Measurements from ENCODE around the gene UGT2B17. TPM values are rescaled to one million over a fixed set of nuclear protein-coding genes. Genes with fewer than 3 reads are reported as not detected.
"Not testable (repeated sequence)": the region's sequence is repeated elsewhere in the genome, so short reads cannot be mapped to it uniquely, and the experiment has no call there.

Gene UGT2B17
- not detected in 2 replicates for total RNA-seq (2014; rRNA removed; shearing (Covaris generic))

DNA sequence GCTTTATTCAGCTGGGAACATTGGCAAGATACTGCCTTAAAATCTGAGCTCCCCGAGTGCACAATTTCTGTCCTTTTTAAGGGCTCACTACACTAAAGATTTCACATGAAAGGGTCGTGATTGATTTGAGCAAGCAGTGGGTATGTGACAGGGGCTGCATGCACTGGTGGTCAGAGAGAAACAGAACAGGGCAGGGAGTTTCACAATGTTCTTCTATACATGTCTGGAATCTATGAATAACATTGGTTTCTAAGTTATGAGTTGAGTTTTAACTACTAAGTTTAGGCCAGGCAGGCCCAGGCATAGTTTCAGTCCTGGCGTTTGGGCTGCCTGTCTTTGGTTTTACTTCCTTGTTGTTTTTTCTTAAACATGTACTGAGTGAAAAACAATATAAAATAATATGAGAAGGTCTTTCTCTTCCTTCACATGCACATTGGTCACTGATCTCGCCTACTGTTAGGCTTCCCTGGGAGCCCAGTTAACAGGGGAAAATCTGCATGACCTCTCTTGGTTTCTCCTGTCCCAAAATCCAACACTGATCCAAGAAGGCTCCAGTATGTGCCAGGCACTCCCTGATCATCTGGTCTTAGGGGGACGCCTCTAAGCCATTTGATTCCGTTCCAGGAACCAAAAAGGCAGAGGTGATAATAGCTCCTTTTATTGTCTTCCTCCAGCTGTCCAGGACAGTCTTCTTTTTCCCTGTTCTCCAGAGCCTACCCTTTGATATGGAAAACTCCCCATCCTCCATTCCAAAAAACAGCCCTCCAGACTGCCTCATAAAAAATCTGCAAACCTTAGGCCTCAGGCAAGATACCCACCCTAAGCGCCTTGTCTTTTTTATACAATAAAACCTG, at the start of gene UGT2B17:
Gene UGT2B17, minus strand, starts transcription at position 51 of the 854 bp plus-strand sequence. CDS start 7,838 bp downstream, outside the sequence.
- Histone ChIP-seq H3K27me3 (ENCODE audit: control insufficient read depth, insufficient read depth, low read length) (no peaks in the 10 kb centered on the region), H3K36me3 (replicated peaks; ENCODE audit: control insufficient read depth, insufficient read depth, low read length) (no peaks in the 10 kb centered on the region), H3K4me3 (ENCODE audit: insufficient read depth, low read depth, low read length) (no peak within 1 kb of the TSS)
- DNase-seq = no peak

DNA sequence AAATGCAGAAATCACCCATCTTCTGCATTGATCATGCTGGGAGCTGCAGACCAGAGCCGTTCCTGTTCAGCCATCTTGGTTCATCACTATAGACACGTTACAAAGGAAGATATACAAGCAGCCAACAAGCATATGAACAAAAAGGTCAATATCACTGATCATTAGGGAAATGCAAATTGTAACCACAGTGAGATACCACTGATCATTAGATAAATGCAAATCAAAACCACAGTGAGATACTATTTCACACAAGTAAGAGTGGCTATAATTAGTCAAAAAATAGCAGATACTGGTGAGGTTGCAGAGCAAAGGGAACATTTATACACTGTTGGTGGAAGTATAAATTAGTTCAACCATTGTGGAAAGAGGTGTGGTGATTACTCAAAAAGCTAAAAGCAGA, 46.6 kb upstream of the UGT2B17 start:
- H3K36me3 ChIP-seq (replicated peaks; ENCODE audit: control insufficient read depth, insufficient read depth, low read length); H3K27me3 ChIP-seq (ENCODE audit: control insufficient read depth, insufficient read depth, low read length); H3K4me3 ChIP-seq (ENCODE audit: insufficient read depth, low read depth, low read length); DNase-seq: not testable (repeated sequence)

DNA sequence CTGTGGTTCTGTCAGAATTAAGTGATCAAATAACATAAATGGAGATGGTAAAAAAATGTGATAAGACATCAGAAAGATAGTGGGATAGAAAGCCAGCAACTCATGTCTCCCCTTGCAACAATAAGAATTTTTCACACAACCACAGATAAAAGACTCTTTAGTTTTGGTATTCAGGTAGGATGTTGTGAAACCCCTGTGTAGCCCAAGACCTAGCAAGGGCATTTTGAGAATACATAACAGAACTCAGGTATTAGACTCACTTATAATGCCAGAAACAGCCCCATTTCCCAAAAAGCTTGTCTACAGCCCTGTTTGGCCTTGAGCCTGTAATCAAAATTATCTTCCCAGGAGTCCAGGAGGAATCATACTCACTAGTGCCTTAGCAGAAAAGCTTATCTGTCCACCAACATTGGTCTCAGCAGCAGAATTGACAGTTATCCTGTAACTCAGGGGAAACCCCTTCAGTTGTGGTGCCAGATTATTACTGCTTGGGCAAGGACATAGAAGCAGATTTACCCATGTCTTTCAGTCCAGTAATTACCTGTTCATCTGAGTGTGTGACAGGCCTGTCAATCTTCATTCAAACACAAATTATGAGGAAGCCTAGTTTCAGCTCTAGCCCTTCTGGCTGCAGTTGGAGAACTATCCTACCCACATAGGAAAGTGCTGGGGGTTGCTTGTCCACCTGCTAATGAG, 41.0 kb upstream of the UGT2B17 start:
- DNase-seq = no peak
- Histone ChIP-seq H3K36me3 (replicated peaks; ENCODE audit: control insufficient read depth, insufficient read depth, low read length) (no peaks in the 10 kb centered on the region), H3K27me3 (ENCODE audit: control insufficient read depth, insufficient read depth, low read length) (no peaks in the 10 kb centered on the region), H3K4me3 (ENCODE audit: insufficient read depth, low read depth, low read length) (no peak overlapping the region)

DNA sequence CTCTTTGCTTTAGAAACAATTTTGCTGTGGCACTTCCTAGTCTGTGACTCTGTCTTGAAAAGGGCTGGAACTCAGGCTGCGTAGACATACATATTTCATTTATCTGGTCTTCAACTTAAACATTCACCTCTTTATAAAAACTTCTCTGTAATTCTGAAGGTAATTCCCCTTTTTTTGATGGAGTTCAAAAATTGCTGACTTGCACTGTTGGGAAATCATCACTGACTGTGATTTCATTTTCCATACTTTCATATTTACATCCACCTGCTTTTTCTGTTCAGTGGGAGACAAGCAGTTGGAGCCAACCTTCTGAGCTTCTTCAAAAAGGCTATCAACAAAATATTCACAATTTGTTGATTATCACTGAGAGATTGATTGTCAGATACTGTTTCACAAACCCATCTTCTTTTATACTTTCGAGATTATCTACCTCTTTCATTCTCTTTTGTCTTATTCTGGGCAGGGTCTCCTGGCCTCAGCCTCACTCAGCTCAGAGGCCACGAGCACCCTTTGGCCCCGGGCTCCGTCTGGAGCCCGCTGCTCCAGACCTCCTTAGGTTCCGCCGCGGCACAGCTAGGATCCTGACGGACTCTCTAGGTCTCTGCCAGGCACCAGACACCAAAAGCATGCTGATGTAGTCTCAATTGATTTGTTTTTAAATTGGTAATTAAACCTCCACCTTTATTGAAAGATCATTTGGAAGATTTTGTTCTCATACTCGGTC, 39.7 kb upstream of the UGT2B17 start:
- Histone ChIP-seq H3K27me3 (ENCODE audit: control insufficient read depth, insufficient read depth, low read length) (no peaks in the 10 kb centered on the region), H3K4me3 (ENCODE audit: insufficient read depth, low read depth, low read length) (no peak overlapping the region), H3K36me3 (replicated peaks; ENCODE audit: control insufficient read depth, insufficient read depth, low read length) (no peaks in the 10 kb centered on the region)
- no peak for DNase-seq

DNA sequence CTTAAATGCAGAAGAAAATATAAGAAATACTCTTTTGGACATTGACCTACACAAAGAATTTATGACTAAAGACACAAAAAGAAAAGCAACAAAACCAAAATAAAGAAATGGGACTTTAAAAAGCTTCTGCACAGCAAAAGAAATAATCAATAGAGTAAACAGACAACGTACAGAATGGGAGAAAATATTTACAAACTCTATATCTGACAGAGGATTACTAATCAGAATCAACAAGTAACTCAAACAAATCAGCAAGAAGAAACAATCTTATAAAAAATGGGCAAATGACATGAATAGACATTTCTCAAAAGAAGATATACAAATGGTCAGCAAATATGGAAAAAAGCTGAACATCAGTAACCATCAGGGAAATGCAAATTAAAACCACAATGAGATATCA, 37.6 kb upstream of the UGT2B17 start:
- DNase-seq = no peak
- Histone ChIP-seq H3K27me3 (ENCODE audit: control insufficient read depth, insufficient read depth, low read length) (no peaks in the 10 kb centered on the region), H3K4me3 (ENCODE audit: insufficient read depth, low read depth, low read length) (no peak overlapping the region), H3K36me3 (replicated peaks; ENCODE audit: control insufficient read depth, insufficient read depth, low read length) (no peaks in the 10 kb centered on the region)

DNA sequence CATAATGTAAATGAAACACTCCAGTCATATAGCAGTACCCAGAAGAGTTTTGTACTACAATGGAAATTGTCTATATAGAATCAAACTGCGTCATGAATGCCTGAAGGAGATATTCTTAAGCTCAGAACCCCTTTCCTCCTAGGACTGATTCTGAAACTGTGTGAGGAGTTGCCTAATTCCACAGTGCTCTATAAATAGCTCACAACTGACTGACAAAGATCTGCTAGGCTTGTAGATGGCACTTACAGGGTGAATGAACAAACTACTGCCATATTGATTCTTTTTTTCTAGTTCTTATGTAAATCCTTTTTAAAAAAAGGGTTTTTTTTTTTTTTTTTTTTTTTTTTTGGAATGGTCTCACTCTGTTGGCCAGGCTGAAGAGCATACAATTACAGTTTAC, 30.1 kb upstream of the UGT2B17 start:
- no peaks in the 10 kb centered on the region for H3K27me3 ChIP-seq (ENCODE audit: control insufficient read depth, insufficient read depth, low read length)
- H3K4me3 ChIP-seq (ENCODE audit: insufficient read depth, low read depth, low read length) = no peak overlapping the region
- DNase-seq = no peak
- no peaks in the 10 kb centered on the region for H3K36me3 ChIP-seq (replicated peaks; ENCODE audit: control insufficient read depth, insufficient read depth, low read length)

DNA sequence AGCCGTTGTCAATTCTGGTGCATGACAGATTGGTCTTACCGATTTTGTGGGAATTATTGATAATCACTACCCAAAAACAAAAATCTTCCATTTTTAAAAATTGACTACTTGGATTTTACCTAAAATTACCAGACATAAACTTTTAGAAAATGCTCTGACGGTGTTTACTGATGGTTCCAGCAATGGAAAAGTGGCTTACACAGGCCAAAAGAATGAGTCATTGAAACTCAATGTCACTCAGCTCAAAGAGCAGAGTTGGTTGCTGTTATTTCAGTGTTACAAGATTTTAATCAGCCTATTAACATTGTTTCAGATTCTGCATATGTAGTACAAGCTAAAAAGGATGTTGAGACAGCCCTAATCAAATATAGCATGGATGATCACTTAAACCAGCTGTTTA, 23.0 kb upstream of the UGT2B17 start:
- Histone ChIP-seq H3K4me3 (ENCODE audit: insufficient read depth, low read depth, low read length) (no peak overlapping the region), H3K27me3 (ENCODE audit: control insufficient read depth, insufficient read depth, low read length) (no peaks in the 10 kb centered on the region), H3K36me3 (replicated peaks; ENCODE audit: control insufficient read depth, insufficient read depth, low read length) (no peaks in the 10 kb centered on the region)
- DNase-seq = no peak

DNA sequence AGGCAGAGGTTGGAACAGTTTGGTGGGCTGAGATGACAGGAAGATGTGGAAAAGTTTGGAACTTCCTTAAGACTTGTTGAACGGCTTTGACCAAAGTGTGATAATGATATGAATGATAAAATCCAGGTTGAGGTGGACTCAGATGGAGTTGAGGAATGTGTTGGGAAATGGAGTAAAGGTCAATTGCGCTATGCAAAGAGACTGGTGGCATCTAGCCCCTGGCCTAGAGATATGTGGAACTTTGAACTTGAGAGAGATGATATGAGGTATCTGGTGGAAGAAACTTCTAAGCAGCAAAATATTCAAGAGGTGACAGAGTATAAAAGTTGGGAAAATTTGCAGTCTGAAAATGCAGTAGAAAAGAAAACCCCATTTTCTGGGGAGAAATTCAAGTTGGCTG, 21.4 kb upstream of the UGT2B17 start:
- Histone ChIP-seq H3K4me3 (ENCODE audit: insufficient read depth, low read depth, low read length) (no peak overlapping the region), H3K36me3 (replicated peaks; ENCODE audit: control insufficient read depth, insufficient read depth, low read length) (no peaks in the 10 kb centered on the region), H3K27me3 (ENCODE audit: control insufficient read depth, insufficient read depth, low read length) (no peaks in the 10 kb centered on the region)
- no peak for DNase-seq

DNA sequence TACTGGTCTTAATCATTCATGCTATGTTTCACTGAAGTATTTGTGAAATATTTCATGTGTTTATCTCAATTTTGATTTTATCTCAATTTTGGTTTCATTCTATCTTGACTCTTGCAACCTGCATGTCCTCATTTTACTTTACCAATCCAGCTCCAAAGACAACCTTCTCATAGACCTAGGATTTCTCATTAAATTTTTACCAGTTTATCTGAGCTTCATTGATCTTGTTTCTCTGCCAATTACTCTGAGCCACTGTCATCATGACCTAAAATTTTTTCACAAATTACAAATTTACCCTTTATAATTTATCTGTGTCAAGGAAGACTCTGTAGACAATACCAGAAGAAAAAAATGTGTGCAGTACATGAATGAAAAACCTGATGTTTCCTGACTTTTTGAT, 18.6 kb upstream of the UGT2B17 start:
- H3K27me3 ChIP-seq (ENCODE audit: control insufficient read depth, insufficient read depth, low read length) = no peaks in the 10 kb centered on the region
- no peaks in the 10 kb centered on the region for H3K36me3 ChIP-seq (replicated peaks; ENCODE audit: control insufficient read depth, insufficient read depth, low read length)
- no peak overlapping the region for H3K4me3 ChIP-seq (ENCODE audit: insufficient read depth, low read depth, low read length)
- DNase-seq = no peak

DNA sequence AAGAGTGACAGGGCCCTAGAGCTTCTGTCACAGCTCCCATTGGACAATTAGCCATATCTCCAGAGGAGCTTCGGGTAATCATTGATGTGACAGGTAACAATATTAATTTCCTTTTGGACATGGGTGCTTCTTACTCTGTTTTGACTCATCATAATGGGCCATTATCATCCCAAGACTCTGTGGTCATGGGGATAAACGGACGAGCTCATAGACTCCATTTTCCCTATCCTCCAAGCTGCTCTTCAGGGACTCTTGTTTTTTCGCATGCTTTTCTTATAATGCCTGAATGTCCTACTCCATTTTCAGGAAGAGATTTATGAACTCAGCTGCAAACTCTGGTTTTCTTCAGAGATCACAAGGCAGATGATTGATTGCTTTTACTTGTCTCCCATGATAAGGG, 17.0 kb upstream of the UGT2B17 start:
- no peak overlapping the region for H3K4me3 ChIP-seq (ENCODE audit: insufficient read depth, low read depth, low read length)
- no peaks in the 10 kb centered on the region for H3K36me3 ChIP-seq (replicated peaks; ENCODE audit: control insufficient read depth, insufficient read depth, low read length)
- no peaks in the 10 kb centered on the region for H3K27me3 ChIP-seq (ENCODE audit: control insufficient read depth, insufficient read depth, low read length)
- no peak for DNase-seq

DNA sequence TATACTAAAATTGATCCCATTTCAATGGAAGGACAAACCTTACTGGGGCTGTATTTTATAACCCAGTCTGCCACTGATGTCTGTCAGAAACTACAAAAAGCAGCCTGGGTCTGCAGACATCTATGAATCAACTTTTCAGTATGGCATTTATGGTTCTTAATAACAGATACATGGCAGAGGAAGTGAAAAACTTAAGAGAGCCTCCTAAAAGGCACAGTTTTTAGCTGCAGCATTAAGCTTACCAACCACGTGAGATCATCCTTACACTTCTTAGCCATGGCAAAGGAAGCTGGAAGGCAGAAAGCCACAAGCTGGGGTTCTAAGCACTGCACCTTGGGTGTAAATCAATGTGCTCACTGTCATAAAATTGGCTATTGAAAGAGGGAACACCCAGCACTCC, 16.6 kb upstream of the UGT2B17 start:
- no peak for DNase-seq
- H3K27me3 ChIP-seq (ENCODE audit: control insufficient read depth, insufficient read depth, low read length) = no peaks in the 10 kb centered on the region

DNA sequence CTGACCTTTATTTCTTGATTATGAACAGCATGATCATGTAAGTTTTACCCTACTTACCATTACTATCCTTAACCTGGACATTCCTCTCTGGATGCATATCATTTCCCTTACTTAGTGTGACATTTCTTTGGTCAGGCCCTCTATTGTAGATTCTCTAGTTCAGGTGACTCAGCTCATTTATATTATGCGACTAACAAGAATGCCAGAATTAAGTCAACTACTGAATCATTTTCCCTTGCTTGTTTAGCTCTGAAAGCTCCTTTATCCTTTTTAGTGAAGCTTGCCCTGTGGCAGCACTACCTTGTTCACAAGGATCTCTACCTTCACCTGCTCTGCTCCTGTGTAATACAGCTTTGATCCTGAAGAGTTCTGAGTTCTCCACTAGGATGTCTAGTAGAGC, 15.1 kb upstream of the UGT2B17 start:
- no peak for DNase-seq
- Histone ChIP-seq H3K27me3 (ENCODE audit: control insufficient read depth, insufficient read depth, low read length) (no peaks in the 10 kb centered on the region), H3K4me3 (ENCODE audit: insufficient read depth, low read depth, low read length) (no peak overlapping the region), H3K36me3 (replicated peaks; ENCODE audit: control insufficient read depth, insufficient read depth, low read length) (no peaks in the 10 kb centered on the region)

More for the DNA sequence above, 16.6 kb upstream of the UGT2B17 start:
- Histone ChIP-seq H3K36me3 (replicated peaks; ENCODE audit: control insufficient read depth, insufficient read depth, low read length) (no peaks in the 10 kb centered on the region), H3K4me3 (ENCODE audit: insufficient read depth, low read depth, low read length) (no peak overlapping the region)

DNA sequence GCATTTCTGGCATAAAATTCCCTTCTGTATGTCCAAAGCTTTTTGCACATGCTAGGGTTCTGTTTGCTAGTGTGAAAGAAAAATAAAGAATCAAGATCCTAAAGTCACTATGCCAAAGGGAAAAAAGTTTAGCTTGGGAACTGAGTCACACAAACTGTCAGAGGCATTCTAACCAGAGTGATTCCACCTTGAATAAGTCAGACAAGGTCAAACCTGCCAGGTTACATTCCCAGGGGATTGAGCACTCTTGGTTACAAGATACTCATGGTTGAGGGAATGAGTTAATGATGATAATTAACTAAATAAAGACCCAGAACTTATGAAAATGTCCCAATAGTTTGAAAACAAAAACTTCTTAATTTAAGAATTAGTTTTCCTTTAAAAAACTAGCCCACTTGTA, 13.7 kb upstream of the UGT2B17 start:
- H3K36me3 ChIP-seq (replicated peaks; ENCODE audit: control insufficient read depth, insufficient read depth, low read length) = no peaks in the 10 kb centered on the region
- DNase-seq = no peak
- no peaks in the 10 kb centered on the region for H3K27me3 ChIP-seq (ENCODE audit: control insufficient read depth, insufficient read depth, low read length)
- H3K4me3 ChIP-seq (ENCODE audit: insufficient read depth, low read depth, low read length) = no peak overlapping the region

DNA sequence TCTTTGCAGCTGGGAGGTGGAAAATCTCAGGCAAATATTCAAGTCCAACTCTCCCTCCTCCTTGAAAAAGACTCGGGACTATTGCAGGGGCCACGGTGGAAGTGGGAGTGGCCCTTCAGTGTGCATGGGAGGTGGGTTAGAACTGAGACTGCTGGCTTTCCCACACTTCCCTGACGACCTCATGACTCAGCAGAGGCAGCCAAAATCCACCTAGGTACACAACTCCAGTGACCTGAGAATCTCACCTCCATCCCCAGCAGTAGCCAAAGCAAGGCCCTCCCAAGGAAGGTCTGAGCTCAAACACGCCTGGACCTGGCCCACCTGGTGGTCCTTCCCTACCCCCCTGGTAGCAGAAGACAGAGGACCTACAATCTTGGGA, 6.2 kb upstream of the UGT2B17 start:
- no peaks in the 10 kb centered on the region for H3K36me3 ChIP-seq (replicated peaks; ENCODE audit: control insufficient read depth, insufficient read depth, low read length)
- no peak for DNase-seq

More for the DNA sequence above, 6.2 kb upstream of the UGT2B17 start:
- H3K4me3 ChIP-seq (ENCODE audit: insufficient read depth, low read depth, low read length) = no peak overlapping the region
- no peaks in the 10 kb centered on the region for H3K27me3 ChIP-seq (ENCODE audit: control insufficient read depth, insufficient read depth, low read length)

Data from H7 (cell line).